ENCODE measurements around the gene TEX11.

DNA sequence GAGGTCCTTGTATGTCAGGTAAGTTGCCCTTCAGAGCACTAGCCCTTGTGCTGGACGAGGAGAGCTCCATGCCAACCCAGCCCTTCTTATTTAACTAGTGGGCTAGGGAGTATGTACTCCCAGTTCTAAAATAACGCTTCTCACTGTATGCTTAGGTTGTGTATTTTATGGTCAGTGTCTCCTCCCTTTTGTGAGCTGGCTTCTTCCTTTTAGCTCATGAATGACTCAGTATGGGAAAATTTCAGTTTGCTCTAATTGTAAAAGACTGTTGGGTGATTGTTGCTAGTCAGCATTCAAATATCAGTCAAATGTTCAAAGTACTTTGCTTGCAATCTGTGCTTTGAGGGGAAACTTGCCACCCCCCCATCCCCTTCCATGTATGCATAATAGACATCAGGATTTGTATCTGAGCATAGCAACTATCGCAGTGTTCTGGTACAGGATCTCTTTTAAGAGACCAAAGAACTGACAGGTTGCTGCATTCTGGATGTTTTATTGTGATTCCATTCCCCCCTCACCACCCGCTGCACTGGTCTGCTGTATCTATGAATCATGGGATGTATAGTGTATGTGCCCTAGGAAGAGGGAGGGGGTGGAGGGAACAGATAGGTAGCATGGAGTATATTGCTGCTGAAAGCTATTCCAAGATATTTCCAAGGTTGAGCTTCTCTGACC, 429.1 kb downstream of the TEX11 start:
- TF ChIP-seq EZH2phosphoT487 (conservative IDR thresholded peaks at IDR 0.05; ENCODE audit: low read length) = no peak
- TF ChIP-seq, protein P1, sequence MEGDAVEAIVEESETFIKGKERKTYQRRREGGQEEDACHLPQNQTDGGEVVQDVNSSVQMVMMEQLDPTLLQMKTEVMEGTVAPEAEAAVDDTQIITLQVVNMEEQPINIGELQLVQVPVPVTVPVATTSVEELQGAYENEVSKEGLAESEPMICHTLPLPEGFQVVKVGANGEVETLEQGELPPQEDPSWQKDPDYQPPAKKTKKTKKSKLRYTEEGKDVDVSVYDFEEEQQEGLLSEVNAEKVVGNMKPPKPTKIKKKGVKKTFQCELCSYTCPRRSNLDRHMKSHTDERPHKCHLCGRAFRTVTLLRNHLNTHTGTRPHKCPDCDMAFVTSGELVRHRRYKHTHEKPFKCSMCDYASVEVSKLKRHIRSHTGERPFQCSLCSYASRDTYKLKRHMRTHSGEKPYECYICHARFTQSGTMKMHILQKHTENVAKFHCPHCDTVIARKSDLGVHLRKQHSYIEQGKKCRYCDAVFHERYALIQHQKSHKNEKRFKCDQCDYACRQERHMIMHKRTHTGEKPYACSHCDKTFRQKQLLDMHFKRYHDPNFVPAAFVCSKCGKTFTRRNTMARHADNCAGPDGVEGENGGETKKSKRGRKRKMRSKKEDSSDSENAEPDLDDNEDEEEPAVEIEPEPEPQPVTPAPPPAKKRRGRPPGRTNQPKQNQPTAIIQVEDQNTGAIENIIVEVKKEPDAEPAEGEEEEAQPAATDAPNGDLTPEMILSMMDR (IDR thresholded peaks at IDR 0.05; ENCODE audit: insufficient read depth, low read length, poor library complexity, severe bottlenecking) = no peak
